HEK293T (cell line): ENCODE measurements around the gene JAG1.

Experiments
- BHLHE40 ChIP-seq: fragments of 450-650 bp; IDR thresholded peaks from 2 replicates; pipeline ENCODE4 v1.6.1; 2016; ENCODE audit warnings: mild to moderate bottlenecking, moderate library complexity, borderline replicate concordance
- ELF4 ChIP-seq: fragments of 450-650 bp; IDR thresholded peaks from 2 replicates; pipeline ENCODE4 v1.6.1; 2017; ENCODE audit warnings: antibody characterized with exemption
- FOXA1 ChIP-seq: fragments of 450-650 bp; IDR thresholded peaks from 2 replicates; pipeline ENCODE4 v1.6.1; 2016; ENCODE audit warnings: mild to moderate bottlenecking
- FOXK2 ChIP-seq: fragments of 450-650 bp; IDR thresholded peaks from 2 replicates; pipeline ENCODE4 v1.6.1; 2016; ENCODE audit warnings: mild to moderate bottlenecking
- FOXM1 ChIP-seq: fragments of 450-650 bp; IDR thresholded peaks from 2 replicates; pipeline ENCODE4 v1.6.1; 2017; ENCODE audit warnings: mild to moderate bottlenecking, borderline replicate concordance
- HDGF ChIP-seq: fragments of 450-650 bp; IDR thresholded peaks from 2 replicates; pipeline ENCODE4 v1.6.1; 2017; ENCODE audit warnings: antibody characterized with exemption, borderline replicate concordance
- LEF1 ChIP-seq: fragments of 450-650 bp; IDR thresholded peaks from 2 replicates; pipeline ENCODE4 v1.6.1; 2017; ENCODE audit warnings: mild to moderate bottlenecking, borderline replicate concordance
- NFRKB ChIP-seq: fragments of 450-650 bp; IDR thresholded peaks from 2 replicates; pipeline ENCODE4 v1.6.1; 2016; ENCODE audit warnings: mild to moderate bottlenecking, moderate library complexity
- SP1 ChIP-seq: fragments of 450-650 bp; IDR thresholded peaks from 2 replicates; pipeline ENCODE4 v1.6.1; 2017
- SUZ12 ChIP-seq: fragments of 450-650 bp; IDR thresholded peaks from 2 replicates; pipeline ENCODE4 v1.6.1; 2016; ENCODE audit warnings: mild to moderate bottlenecking
- TARDBP ChIP-seq: fragments of 450-650 bp; IDR thresholded peaks from 2 replicates; pipeline ENCODE4 v1.6.1; 2016
- TF ChIP-seq, protein P1 (sequence below): fragments of 450-650 bp; IDR thresholded peaks from 2 replicates; pipeline ENCODE4 v1.6.1; 2016

DNA sequence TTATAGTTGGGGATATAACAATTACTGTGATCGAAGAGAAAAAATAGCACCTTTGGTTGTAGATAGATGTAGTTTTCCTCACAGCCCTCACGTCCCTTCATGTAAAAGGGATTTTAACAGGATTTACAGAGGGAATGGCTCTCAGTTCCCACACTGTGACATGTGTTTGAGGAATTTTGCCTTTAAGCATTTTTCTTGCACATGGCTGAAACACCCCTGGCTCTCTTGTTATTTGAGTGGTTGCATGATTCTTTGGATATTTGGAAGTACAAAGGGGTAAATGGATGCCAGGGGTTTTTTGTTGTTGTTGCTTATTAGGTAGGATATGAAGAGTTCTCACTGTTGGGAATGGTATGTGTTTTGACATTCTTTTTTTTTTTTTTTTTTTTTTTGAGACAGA, 48.2 kb downstream of the JAG1 start:
- no peak for TF ChIP-seq SUZ12
- no peak for TF ChIP-seq FOXA1
- TF ChIP-seq, protein P1, sequence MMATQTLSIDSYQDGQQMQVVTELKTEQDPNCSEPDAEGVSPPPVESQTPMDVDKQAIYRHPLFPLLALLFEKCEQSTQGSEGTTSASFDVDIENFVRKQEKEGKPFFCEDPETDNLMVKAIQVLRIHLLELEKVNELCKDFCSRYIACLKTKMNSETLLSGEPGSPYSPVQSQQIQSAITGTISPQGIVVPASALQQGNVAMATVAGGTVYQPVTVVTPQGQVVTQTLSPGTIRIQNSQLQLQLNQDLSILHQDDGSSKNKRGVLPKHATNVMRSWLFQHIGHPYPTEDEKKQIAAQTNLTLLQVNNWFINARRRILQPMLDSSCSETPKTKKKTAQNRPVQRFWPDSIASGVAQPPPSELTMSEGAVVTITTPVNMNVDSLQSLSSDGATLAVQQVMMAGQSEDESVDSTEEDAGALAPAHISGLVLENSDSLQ: no peak
- TF ChIP-seq NFRKB: no peak
- no peak for TF ChIP-seq SP1
- TF ChIP-seq ELF4: no peak
- TF ChIP-seq FOXK2: no peak
- TF ChIP-seq FOXM1: no peak
- no peak for TF ChIP-seq BHLHE40
- TF ChIP-seq TARDBP: no peak
- TF ChIP-seq LEF1: no peak
- TF ChIP-seq HDGF: no peak
